HEK293 (cell line): ENCODE data around the gene SFMBT2.

Experiments used
- CTCF ChIA-PET: fragments of 350-600 bp; formaldehyde crosslinking; extraction: SDS; loops from one replicate; lab custom pipeline; 2021; ENCODE audit warnings: antibody characterized with exemption; lab: Yijun Ruan, JAX
- POLR2A ChIA-PET: fragments of 300-600 bp; formaldehyde crosslinking; extraction: SDS; loops from one replicate; lab custom pipeline; 2020; ENCODE audit warnings: antibody characterized with exemption, inconsistent platforms; lab: Yijun Ruan, JAX
- H3K27ac ChIP-seq: fragments of 200-500 bp; sonication (Bioruptor generic); 2 replicates; pipeline ENCODE4 v1.5.1; 2014; ENCODE audit warnings: low read depth, low read length, control low read depth, inconsistent platforms; ENCODE audit errors: extremely low read depth
- H3K36me3 ChIP-seq, 2 experiments: fragments of 200-500 bp in 1 of 2; sonication (Bioruptor generic) in 1 of 2; 1 replicate in 1 of 2; 2 replicates in 1 of 2; pipeline ENCODE4 v1.5.1; 2014 to 2017; ENCODE audit warnings: inconsistent platforms in 2 of 2, low read length in 2 of 2; ENCODE audit not compliant: control insufficient read depth in 2 of 2, insufficient read depth in 1 of 2
- H3K4me1 ChIP-seq: fragments of 200-500 bp; sonication (Bioruptor generic); 2 replicates; pipeline ENCODE4 v1.5.1; 2014; ENCODE audit warnings: mild to moderate bottlenecking, low read length, inconsistent platforms; ENCODE audit not compliant: control insufficient read depth, insufficient read depth
- H3K4me3 ChIP-seq: 2 replicates; pipeline ENCODE4 v1.5.1; 2011; ENCODE audit warnings: low read depth, mild to moderate bottlenecking, control low read depth, low read length, moderate library complexity
- H3K9me3 ChIP-seq: fragments of 200-500 bp; sonication (Bioruptor generic); 2 replicates; pipeline ENCODE4 v1.5.1; 2014; ENCODE audit warnings: low read depth, low read length, inconsistent platforms; ENCODE audit not compliant: control insufficient read depth, insufficient read depth
- ELK4 ChIP-seq: IDR thresholded peaks from 2 replicates; pipeline ENCODE4 v1.6.1; 2011; ENCODE audit warnings: mild to moderate bottlenecking, low read depth, low read length, borderline replicate concordance
- MZF1 ChIP-seq: fragments of 450-650 bp; formaldehyde crosslinking; IDR thresholded peaks from 2 replicates; pipeline ENCODE4 v1.5.1; 2017; ENCODE audit warnings: missing biosample characterization, missing genetic modification characterization, borderline replicate concordance
- PBX3 ChIP-seq: sonication (generic); formaldehyde crosslinking; IDR thresholded peaks from 2 replicates; pipeline ENCODE4 v1.8.1; 2022; ENCODE audit warnings: mild to moderate bottlenecking, moderate library complexity, missing genetic modification reagents
- SP3 ChIP-seq: fragments of 450-650 bp; formaldehyde crosslinking; IDR thresholded peaks from 2 replicates; pipeline ENCODE4 v1.5.1; 2016; ENCODE audit warnings: missing biosample characterization, missing genetic modification characterization
- YY1 ChIP-seq: fragments of 450-650 bp; formaldehyde crosslinking; IDR thresholded peaks from 2 replicates; pipeline ENCODE4 v1.5.1; 2018; ENCODE audit warnings: missing biosample characterization, missing genetic modification characterization
- ZNF155 ChIP-seq: fragments of 450-650 bp; formaldehyde crosslinking; IDR thresholded peaks from 2 replicates; pipeline ENCODE4 v1.5.1; 2016; ENCODE audit warnings: missing biosample characterization, missing genetic modification characterization
- ZNF202 ChIP-seq: fragments of 450-650 bp; formaldehyde crosslinking; IDR thresholded peaks from 2 replicates; pipeline ENCODE4 v1.5.1; 2016; ENCODE audit warnings: missing biosample characterization, missing genetic modification characterization, borderline replicate concordance
- ZNF221 ChIP-seq: fragments of 450-650 bp; formaldehyde crosslinking; IDR thresholded peaks from 2 replicates; pipeline ENCODE4 v1.5.1; 2017; ENCODE audit warnings: missing biosample characterization, missing genetic modification characterization, borderline replicate concordance
- ZNF23 ChIP-seq: fragments of 450-650 bp; formaldehyde crosslinking; IDR thresholded peaks from 2 replicates; pipeline ENCODE4 v1.5.1; 2016; ENCODE audit warnings: missing biosample characterization, missing genetic modification characterization, borderline replicate concordance
- ZNF362 ChIP-seq: fragments of 450-650 bp; formaldehyde crosslinking; IDR thresholded peaks from 2 replicates; pipeline ENCODE4 v1.5.1; 2016; ENCODE audit warnings: missing biosample characterization, missing genetic modification characterization
- ZNF513 ChIP-seq: fragments of 450-650 bp; IDR thresholded peaks from 2 replicates; pipeline ENCODE4 v1.5.1; 2018; ENCODE audit warnings: missing biosample characterization, missing genetic modification characterization
- ZNF514 ChIP-seq: fragments of 450-650 bp; formaldehyde crosslinking; IDR thresholded peaks from 2 replicates; pipeline ENCODE4 v1.5.1; 2016; ENCODE audit warnings: missing biosample characterization, missing genetic modification characterization
- ZNF518A ChIP-seq: fragments of 450-650 bp; formaldehyde crosslinking; conservative IDR thresholded peaks from 2 replicates; pipeline ENCODE4 v1.5.1; 2016; ENCODE audit warnings: low read depth, missing biosample characterization, missing genetic modification characterization
- ZNF555 ChIP-seq: fragments of 450-650 bp; formaldehyde crosslinking; conservative IDR thresholded peaks from 2 replicates; pipeline ENCODE4 v1.5.1; 2017; ENCODE audit warnings: missing biosample characterization, mild to moderate bottlenecking, missing genetic modification characterization, inconsistent platforms
- ZNF560 ChIP-seq: fragments of 450-650 bp; formaldehyde crosslinking; IDR thresholded peaks from 2 replicates; pipeline ENCODE4 v1.5.1; 2017; ENCODE audit warnings: missing biosample characterization, missing genetic modification characterization, borderline replicate concordance
- ZNF610 ChIP-seq: fragments of 450-650 bp; formaldehyde crosslinking; IDR thresholded peaks from 2 replicates; pipeline ENCODE4 v1.5.1; 2016; ENCODE audit warnings: missing biosample characterization, missing genetic modification characterization, borderline replicate concordance
- ZNF626 ChIP-seq: fragments of 450-650 bp; sonication (Bioruptor Pico); formaldehyde crosslinking; IDR thresholded peaks from 2 replicates; pipeline ENCODE4 v1.5.1; 2018; ENCODE audit warnings: missing biosample characterization, missing genetic modification characterization, inconsistent platforms
- ZNF658 ChIP-seq: fragments of 450-650 bp; formaldehyde crosslinking; IDR thresholded peaks from 2 replicates; pipeline ENCODE4; 2016; ENCODE audit warnings: missing biosample characterization, missing genetic modification characterization
- ZNF677 ChIP-seq: fragments of 450-650 bp; IDR thresholded peaks from 2 replicates; pipeline ENCODE4 v1.5.0; 2018; ENCODE audit warnings: missing biosample characterization, mild to moderate bottlenecking, missing genetic modification characterization, moderate library complexity
- ZNF777 ChIP-seq: fragments of 450-650 bp; formaldehyde crosslinking; IDR thresholded peaks from 2 replicates; pipeline ENCODE4 v1.5.1; 2017; ENCODE audit warnings: missing biosample characterization, missing genetic modification characterization, borderline replicate concordance
- ZSCAN16 ChIP-seq: fragments of 450-650 bp; formaldehyde crosslinking; IDR thresholded peaks from 2 replicates; pipeline ENCODE4 v1.5.1; 2016; ENCODE audit warnings: missing biosample characterization, missing genetic modification characterization
- ZSCAN18 ChIP-seq: fragments of 450-650 bp; formaldehyde crosslinking; IDR thresholded peaks from 2 replicates; pipeline ENCODE4 v1.5.1; 2016; ENCODE audit warnings: missing biosample characterization, missing genetic modification characterization

The SFMBT2 gene

GRCh38 chr10:7168414-7168813, 242.4 kb downstream of the SFMBT2 start:
- POLR2A ChIA-PET = no interaction called here
- TF ChIP-seq YY1 (tag by site-specific recombination) (no peak), ZSCAN16 (tag by site-specific recombination) (no peak), ZNF658 (tag by site-specific recombination) (no peak), ZNF518A (no peak), ELK4 (no peak), ZNF513 (tag by site-specific recombination) (no peak), ZNF202 (tag by site-specific recombination) (no peak), ZNF221 (tag by site-specific recombination) (no peak), ZNF555 (tag by site-specific recombination) (no peak), SP3 (tag by site-specific recombination) (no peak), ZNF610 (no peak), ZNF626 (tag by site-specific recombination) (no peak), ZNF362 (tag by site-specific recombination) (no peak)
- Histone ChIP-seq H3K9me3 (no peaks in the 10 kb centered on the region), H3K4me1 (no peaks in the 10 kb centered on the region), H3K4me3 (no peak overlapping the region), H3K36me3 (peaks cover 5 to 61% of the 10 kb centered on the region in 2 experiments; a peak in 1 of 3 replicates), H3K27ac (no peak overlapping the region)
- CTCF ChIA-PET = no interaction called here

- peaks cover 5 to 61% of the 10 kb centered on the region in 2 experiments; a peak in 1 of 3 replicates for H3K36me3 ChIP-seq
- TF ChIP-seq PBX3 (CRISPR knock-in tag) (no peak), ZNF677 (tag by site-specific recombination) (no peak), ZNF155 (tag by site-specific recombination) (no peak), ZNF560 (tag by site-specific recombination) (no peak), ZNF777 (tag by site-specific recombination) (no peak), MZF1 (tag by site-specific recombination) (no peak), ZNF514 (tag by site-specific recombination) (no peak), ZSCAN18 (tag by site-specific recombination) (no peak), ZNF23 (tag by site-specific recombination) (no peak)
Observed at GRCh38 chr10:7165500-7166177, 245.2 kb downstream of the SFMBT2 start.

More at GRCh38 chr10:7165500-7166177, 245.2 kb downstream of the SFMBT2 start:
- H3K9me3 ChIP-seq = no peaks in the 10 kb centered on the region
- no peaks in the 10 kb centered on the region for H3K4me1 ChIP-seq
- H3K4me3 ChIP-seq = no peak overlapping the region
- ChIA-PET POLR2A (no interaction called here), CTCF (interaction anchor here (1.2 kb wide), 1 partner anchor 21 kb away, joined by 3 read pairs; no protein-coding TSS in a partner anchor)
- no peak overlapping the region for H3K27ac ChIP-seq
